ENCODE data around the gene EBF3. TPM values are rescaled to one million over a fixed set of nuclear protein-coding genes. Genes with fewer than 3 reads are reported as not detected.

EBF3 gene
- total and polyA plus RNA-seq, 2 experiments from 2014 or later: 0.22 to 0.77 TPM

DNA sequence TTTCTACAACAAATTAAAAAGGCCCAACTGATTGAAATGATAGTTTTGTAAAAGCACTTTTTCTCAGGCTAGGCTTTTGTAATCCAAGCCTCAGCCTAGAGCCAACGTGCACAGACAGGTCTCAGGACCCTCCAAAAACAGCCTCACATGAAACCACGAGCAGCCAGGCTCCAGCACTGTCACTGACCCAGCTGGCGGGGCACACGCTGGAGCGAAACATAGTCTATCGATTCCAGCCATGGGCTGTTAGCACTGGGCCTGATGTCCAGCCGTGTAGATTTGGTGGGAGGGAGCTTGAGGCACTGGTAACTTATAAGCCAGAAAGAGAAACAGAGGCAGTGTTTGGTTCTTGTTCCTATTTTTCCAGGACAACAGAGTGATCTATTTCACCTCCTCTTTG, 104.5 kb downstream of the EBF3 start:
- Histone ChIP-seq H3K9me3 (ENCODE audit: low read depth) (no peaks in the 10 kb centered on the region), H2AFZ (no peak overlapping the region), H3K4me3 (no peak overlapping the region), H4K20me1 (ENCODE audit: insufficient read depth, poor library complexity, severe bottlenecking) (no peaks in the 10 kb centered on the region), H3K9me2 (replicated peaks; ENCODE audit: insufficient read depth) (no peaks in the 10 kb centered on the region), H3K27ac (no peak overlapping the region), H3K27me3 (no peaks in the 10 kb centered on the region), H3K4me2 (no peak overlapping the region), H3K79me2 (no peaks in the 10 kb centered on the region), H3K36me3 (replicated peaks; ENCODE audit: insufficient read depth, low read depth) (no peaks in the 10 kb centered on the region), H3K4me1 (ENCODE audit: insufficient read depth) (no peaks in the 10 kb centered on the region)
- DNase-seq (ENCODE audit: low spot score): no peak
- 91% methylated on average over 7 of the region's 7 CpGs for whole genome bisulfite sequencing (ENCODE audit: low lambda C conversion rate, missing lambda C conversion rate)
- no peak for TF ChIP-seq EZH2phosphoT487 (IDR thresholded peaks at IDR 0.05; ENCODE audit: low read depth, severe bottlenecking, unreplicated experiment)
- no peak for TF ChIP-seq EZH2 (IDR thresholded peaks at IDR 0.05; ENCODE audit: borderline replicate concordance)
- TF ChIP-seq, protein P1, sequence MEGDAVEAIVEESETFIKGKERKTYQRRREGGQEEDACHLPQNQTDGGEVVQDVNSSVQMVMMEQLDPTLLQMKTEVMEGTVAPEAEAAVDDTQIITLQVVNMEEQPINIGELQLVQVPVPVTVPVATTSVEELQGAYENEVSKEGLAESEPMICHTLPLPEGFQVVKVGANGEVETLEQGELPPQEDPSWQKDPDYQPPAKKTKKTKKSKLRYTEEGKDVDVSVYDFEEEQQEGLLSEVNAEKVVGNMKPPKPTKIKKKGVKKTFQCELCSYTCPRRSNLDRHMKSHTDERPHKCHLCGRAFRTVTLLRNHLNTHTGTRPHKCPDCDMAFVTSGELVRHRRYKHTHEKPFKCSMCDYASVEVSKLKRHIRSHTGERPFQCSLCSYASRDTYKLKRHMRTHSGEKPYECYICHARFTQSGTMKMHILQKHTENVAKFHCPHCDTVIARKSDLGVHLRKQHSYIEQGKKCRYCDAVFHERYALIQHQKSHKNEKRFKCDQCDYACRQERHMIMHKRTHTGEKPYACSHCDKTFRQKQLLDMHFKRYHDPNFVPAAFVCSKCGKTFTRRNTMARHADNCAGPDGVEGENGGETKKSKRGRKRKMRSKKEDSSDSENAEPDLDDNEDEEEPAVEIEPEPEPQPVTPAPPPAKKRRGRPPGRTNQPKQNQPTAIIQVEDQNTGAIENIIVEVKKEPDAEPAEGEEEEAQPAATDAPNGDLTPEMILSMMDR (IDR thresholded peaks at IDR 0.05; ENCODE audit: poor library complexity): no peak

DNA sequence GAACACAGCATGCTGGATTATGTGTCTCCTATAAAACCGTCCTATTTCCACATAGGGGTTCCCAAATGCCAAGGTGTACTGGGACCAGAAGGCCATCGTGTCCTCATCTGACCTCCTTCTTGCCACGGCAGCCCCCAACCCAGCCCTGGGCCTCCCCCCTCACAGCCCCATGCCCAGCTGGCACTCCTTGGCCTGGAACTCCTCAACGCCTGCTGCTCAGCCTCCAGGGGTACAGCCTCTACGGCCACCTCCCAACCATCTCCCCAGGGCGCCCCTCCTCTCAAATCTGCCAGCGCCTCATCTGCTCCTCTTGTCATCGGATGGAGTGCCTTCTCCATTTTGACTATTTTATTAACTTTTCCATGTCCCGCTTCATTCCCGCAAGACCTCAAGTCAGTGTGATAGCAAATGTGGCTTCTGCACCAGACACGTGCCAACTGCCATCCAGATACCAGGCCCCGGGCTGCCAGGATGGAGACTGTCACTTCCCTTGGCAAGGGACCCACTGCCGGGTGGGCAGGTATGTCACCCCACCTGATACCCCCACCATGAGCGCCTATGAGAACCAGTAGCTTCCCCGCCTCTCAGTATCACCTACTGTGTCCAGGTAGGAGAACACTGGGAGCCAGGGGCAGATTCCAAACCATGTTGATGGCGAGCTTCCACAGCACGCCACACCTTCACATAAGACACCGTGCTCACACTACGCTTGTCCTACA, 106.7 kb downstream of the EBF3 start:
- no peaks in the 10 kb centered on the region for H3K9me2 ChIP-seq (replicated peaks; ENCODE audit: insufficient read depth)
- 94% methylated on average over 19 of the region's 19 CpGs for WGBS (ENCODE audit: low lambda C conversion rate, missing lambda C conversion rate)
- H4K20me1 ChIP-seq (ENCODE audit: insufficient read depth, poor library complexity, severe bottlenecking): no peaks in the 10 kb centered on the region
- no peaks in the 10 kb centered on the region for H3K9me3 ChIP-seq (ENCODE audit: low read depth)
- peaks cover 8% of the 10 kb centered on the region for H3K4me1 ChIP-seq (ENCODE audit: insufficient read depth)
- no peaks in the 10 kb centered on the region for H3K79me2 ChIP-seq
- TF ChIP-seq EZH2 (IDR thresholded peaks at IDR 0.05; ENCODE audit: borderline replicate concordance): no peak
- TF ChIP-seq, protein P1 (IDR thresholded peaks at IDR 0.05; ENCODE audit: poor library complexity): no peak
- no peak for TF ChIP-seq EZH2phosphoT487 (IDR thresholded peaks at IDR 0.05; ENCODE audit: low read depth, severe bottlenecking, unreplicated experiment)
- no peaks in the 10 kb centered on the region for H3K36me3 ChIP-seq (replicated peaks; ENCODE audit: insufficient read depth, low read depth)
- H3K4me3 ChIP-seq: no peak overlapping the region
- H3K27ac ChIP-seq: no peak overlapping the region
- no peak overlapping the region for H3K4me2 ChIP-seq
- H3K27me3 ChIP-seq: no peaks in the 10 kb centered on the region
- no peak for DNase-seq (ENCODE audit: low spot score)
- no peak overlapping the region for H2AFZ ChIP-seq

DNA sequence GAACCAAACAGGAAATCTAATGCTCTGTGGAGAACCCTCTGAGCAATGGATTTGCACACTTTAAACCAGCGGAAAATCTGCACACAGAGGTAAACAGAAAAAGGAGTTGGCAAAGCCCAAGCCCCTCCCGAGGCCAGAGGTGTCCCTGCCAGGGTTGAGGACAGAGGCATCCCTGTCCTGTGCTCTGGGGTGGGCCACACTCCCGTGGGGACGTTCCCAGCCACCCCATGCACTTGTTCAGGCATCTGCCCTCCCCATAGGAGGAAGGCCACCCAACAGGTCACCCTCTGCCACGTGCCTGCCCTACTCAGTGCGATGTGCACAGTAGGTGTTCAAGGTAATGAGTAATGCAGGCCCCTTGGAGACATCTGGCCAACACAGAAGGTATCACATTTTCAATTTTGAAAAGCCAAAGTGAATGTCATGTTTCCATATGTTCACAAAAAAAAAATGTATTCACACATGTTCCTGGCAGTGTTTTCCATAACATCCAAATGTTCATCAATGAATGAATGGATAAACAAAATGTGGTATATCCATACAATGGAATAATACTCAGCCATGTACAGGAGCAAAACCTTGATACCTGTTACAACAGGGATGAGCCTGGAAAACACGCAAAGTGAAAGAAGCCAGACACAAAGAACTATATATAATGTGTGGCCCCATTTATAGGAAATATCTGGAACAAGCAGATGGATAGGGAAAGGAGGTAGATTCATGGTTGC, 108.1 kb downstream of the EBF3 start:
- Histone ChIP-seq H3K79me2 (no peaks in the 10 kb centered on the region), H3K27ac (no peak overlapping the region), H3K9me2 (replicated peaks; ENCODE audit: insufficient read depth) (no peaks in the 10 kb centered on the region), H3K4me2 (no peak overlapping the region), H3K36me3 (replicated peaks; ENCODE audit: insufficient read depth, low read depth) (no peaks in the 10 kb centered on the region), H3K9me3 (ENCODE audit: low read depth) (no peaks in the 10 kb centered on the region), H2AFZ (no peak overlapping the region), H4K20me1 (ENCODE audit: insufficient read depth, poor library complexity, severe bottlenecking) (no peaks in the 10 kb centered on the region), H3K4me3 (no peak overlapping the region), H3K27me3 (peaks cover 1% of the 10 kb centered on the region), H3K4me1 (ENCODE audit: insufficient read depth) (peaks cover 8% of the 10 kb centered on the region)
- 86% methylated on average over 7 of the region's 7 CpGs for WGBS (ENCODE audit: low lambda C conversion rate, missing lambda C conversion rate)
- DNase-seq (ENCODE audit: low spot score): no peak
- TF ChIP-seq EZH2 (IDR thresholded peaks at IDR 0.05; ENCODE audit: borderline replicate concordance): no peak
- TF ChIP-seq, protein P1 (IDR thresholded peaks at IDR 0.05; ENCODE audit: poor library complexity): no peak
- no peak for TF ChIP-seq EZH2phosphoT487 (IDR thresholded peaks at IDR 0.05; ENCODE audit: low read depth, severe bottlenecking, unreplicated experiment)
